ENCODE measurements around the gene DRC7.

Gene DRC7

DNA sequence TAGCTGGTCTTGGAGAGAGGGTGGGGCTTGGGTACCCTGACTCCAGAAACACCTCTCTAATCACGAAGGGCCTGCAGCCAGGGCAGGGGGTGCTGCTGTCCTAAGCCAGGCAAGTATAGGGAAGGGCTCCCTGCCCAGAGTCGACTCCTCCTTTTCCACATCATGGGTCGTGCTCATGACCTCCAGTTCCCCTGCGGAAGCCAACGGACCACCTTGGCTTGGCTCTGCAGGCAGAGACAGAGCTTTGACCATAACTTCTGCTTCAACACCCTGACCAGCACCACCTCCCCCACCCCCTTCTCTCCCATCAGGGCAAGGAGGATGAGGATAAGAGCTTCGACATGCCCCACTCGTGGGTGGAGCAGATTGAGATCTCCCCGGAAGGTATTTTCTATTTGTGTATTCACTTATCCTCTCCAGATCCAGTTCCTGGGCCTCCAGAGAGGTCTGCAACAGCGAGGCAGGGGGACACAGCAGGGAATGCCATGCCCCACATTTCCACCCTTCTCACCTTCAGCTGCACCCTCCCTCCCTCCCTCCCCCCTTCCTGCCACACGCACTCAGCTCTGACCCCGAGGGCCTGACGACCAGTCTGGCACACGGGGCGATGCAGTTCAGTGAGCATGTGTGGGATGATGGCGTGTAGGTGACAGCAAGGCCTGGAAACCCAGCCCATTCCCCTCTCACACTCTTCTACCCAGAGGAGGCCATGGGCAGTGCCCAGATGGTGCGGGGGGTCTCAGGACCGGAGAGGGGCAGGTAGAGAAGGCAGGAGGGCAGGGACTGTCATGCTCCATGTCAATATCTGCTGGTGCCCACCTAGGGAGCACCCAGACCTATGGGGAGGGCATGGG, 27.0 kb downstream of the DRC7 start:
- TF ChIP-seq CTCF (conservative IDR thresholded peaks at IDR 0.05; ENCODE audit: low read length) = no peak
- H3K4me3 ChIP-seq (ENCODE audit: low read length) = no peak overlapping the region
- no peak for DNase-seq (ENCODE audit: low read depth)

GRCh38 chr16:57722210-57722499, 27.5 kb downstream of the DRC7 start:
- DNase-seq (ENCODE audit: low read depth) = no peak
- no peak overlapping the region for H3K4me3 ChIP-seq (ENCODE audit: low read length)
- TF ChIP-seq CTCF (conservative IDR thresholded peaks at IDR 0.05; ENCODE audit: low read length) = no peak

GRCh38 chr16:57722651-57723050, 28.0 kb downstream of the DRC7 start:
- DNase-seq (ENCODE audit: low read depth) = no peak
- no peak for TF ChIP-seq CTCF (conservative IDR thresholded peaks at IDR 0.05; ENCODE audit: low read length)
- H3K4me3 ChIP-seq (ENCODE audit: low read length) = no peak overlapping the region

- TF ChIP-seq CTCF (conservative IDR thresholded peaks at IDR 0.05; ENCODE audit: low read length) = 0 out of 2 replicates have a peak, but pooled peaks have one; percentile 2
- no peak overlapping the region for H3K4me3 ChIP-seq (ENCODE audit: low read length)
- DNase-seq (ENCODE audit: low read depth) = no peak
These were observed 28.6 kb downstream of the DRC7 start for GRCh38 chr16:57723170-57723569.

DNA sequence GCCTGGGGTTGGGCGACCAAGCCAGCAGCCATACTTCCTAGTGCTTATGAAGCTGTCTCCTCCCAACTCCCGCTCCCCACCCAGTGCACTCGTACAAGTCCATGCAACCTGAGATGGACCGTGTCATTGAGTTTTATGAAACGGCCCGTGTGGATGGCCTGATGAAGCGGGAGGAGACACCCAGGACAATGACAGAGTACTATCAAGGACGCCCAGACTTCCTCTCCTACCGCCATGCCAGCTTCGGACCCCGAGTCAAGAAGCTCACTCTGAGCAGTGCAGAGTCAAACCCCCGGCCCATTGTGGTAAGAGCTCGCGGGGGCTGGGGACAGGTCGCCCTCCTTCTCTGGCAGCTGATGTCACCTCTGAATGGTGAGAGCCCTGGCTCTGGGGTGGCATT, 29.9 kb downstream of the DRC7 start:
- H3K4me3 ChIP-seq (ENCODE audit: low read length) = no peak overlapping the region
- no peak for DNase-seq (ENCODE audit: low read depth)
- no peak for TF ChIP-seq CTCF (conservative IDR thresholded peaks at IDR 0.05; ENCODE audit: low read length)

DNA sequence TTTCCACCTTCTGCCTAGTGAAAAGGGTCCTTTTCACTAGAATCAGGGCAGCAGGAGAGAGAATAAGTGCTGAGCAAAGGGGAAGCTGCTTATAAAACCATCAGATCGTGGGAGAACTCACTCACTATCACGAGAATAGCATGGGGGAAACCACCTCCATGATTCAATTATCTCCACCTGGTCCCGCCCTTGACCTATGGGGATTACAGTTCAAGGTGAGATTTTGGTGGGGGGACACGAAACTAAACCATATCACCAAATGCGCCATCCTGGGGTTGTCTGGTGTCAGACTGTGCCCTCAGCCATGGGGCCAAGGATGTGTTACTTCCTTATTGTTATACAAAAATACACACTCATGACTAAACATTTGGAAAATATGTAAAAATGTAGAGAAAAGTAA, 30.5 kb downstream of the DRC7 start:
- DNase-seq (ENCODE audit: low read depth) = no peak
- H3K4me3 ChIP-seq (ENCODE audit: low read length) = no peak overlapping the region
- TF ChIP-seq CTCF (conservative IDR thresholded peaks at IDR 0.05; ENCODE audit: low read length) = no peak

DNA sequence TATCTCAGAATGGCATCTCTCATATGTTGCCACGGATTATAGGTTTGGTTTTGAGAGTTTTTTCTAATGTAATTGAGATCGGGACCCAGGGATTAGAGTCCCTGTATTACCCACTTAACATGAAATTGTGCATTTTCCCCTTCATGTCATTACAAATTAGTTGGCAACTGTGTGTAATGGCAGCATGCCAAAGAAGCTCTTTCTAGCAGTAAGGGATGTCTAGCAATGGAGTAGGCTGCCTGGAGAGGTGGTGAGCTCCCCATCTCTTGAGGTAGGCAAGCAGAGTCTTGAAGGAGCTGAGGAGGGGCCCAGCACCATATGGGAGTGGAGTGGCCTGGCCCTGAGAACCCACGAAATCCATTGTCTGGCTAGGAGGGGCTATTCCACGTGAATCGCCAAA, 30.9 kb downstream of the DRC7 start:
- no peak for DNase-seq (ENCODE audit: low read depth)
- TF ChIP-seq CTCF (conservative IDR thresholded peaks at IDR 0.05; ENCODE audit: low read length) = no peak
- no peak overlapping the region for H3K4me3 ChIP-seq (ENCODE audit: low read length)
